GM19099 (cell line): ENCODE data around the gene F8.

Experiments used
- POLR2A ChIP-seq: IDR thresholded peaks from 3 replicates; pipeline ENCODE4 v1.6.1; 2011; ENCODE audit warnings: low read depth; ENCODE audit not compliant: insufficient read length; ENCODE audit errors: extremely low read depth

Gene F8

GRCh38 chrX:155022585-155022984, at the start of gene F8:
F8 (minus strand) TSS chrX:155022723; CDS start chrX:155022552, 171 bp downstream.
- TF ChIP-seq POLR2A: no peak

GRCh38 chrX:155071694-155072280, 49.3 kb upstream of the F8 start:
- TF ChIP-seq POLR2A: no peak

GRCh38 chrX:155070975-155071693, 48.6 kb upstream of the F8 start, which contains the start of the genes BRCC3, CMC4 and MTCP1:
BRCC3 (plus strand) TSS chrX:155071508; CDS start chrX:155071528, 20 bp downstream.
CMC4 (minus strand) TSS chrX:155071136; CDS start chrX:155064023, 7,113 bp downstream.
MTCP1 (minus strand) TSS chrX:155071136; CDS start chrX:155066010, 5,126 bp downstream.
- peak; percentile 83 for TF ChIP-seq POLR2A

GRCh38 chrX:155070663-155070974, 48.1 kb upstream of the F8 start:
- no peak for TF ChIP-seq POLR2A

GRCh38 chrX:155070038-155070437, 47.5 kb upstream of the F8 start:
- TF ChIP-seq POLR2A: no peak

- TF ChIP-seq POLR2A: no peak
Observed at GRCh38 chrX:155069414-155069813, 46.9 kb upstream of the F8 start.

GRCh38 chrX:155068165-155068564, 45.6 kb upstream of the F8 start:
- TF ChIP-seq POLR2A: no peak

- no peak for TF ChIP-seq POLR2A
Observed at GRCh38 chrX:155065035-155065734, 42.7 kb upstream of the F8 start.

- no peak for TF ChIP-seq POLR2A
Observed at GRCh38 chrX:155061760-155062159, 39.2 kb upstream of the F8 start.

- TF ChIP-seq POLR2A: no peak
Observed at GRCh38 chrX:155056877-155057792, 34.6 kb upstream of the F8 start.

GRCh38 chrX:155056471-155056870, 33.9 kb upstream of the F8 start:
- no peak for TF ChIP-seq POLR2A

- no peak for TF ChIP-seq POLR2A
Observed at GRCh38 chrX:155055494-155055893, 33.0 kb upstream of the F8 start.

GRCh38 chrX:155054255-155054654, 31.7 kb upstream of the F8 start:
- no peak for TF ChIP-seq POLR2A

- no peak for TF ChIP-seq POLR2A
Observed at GRCh38 chrX:155053656-155054055, 31.1 kb upstream of the F8 start.
